ENCODE results near the gene CHST11. TPM values are rescaled to one million over a fixed set of nuclear protein-coding genes. Genes with fewer than 3 reads are reported as not detected.

The CHST11 gene
- total and polyA plus RNA-seq, 4 donors = 0.57 to 11.1 (median 3.7) TPM

DNA sequence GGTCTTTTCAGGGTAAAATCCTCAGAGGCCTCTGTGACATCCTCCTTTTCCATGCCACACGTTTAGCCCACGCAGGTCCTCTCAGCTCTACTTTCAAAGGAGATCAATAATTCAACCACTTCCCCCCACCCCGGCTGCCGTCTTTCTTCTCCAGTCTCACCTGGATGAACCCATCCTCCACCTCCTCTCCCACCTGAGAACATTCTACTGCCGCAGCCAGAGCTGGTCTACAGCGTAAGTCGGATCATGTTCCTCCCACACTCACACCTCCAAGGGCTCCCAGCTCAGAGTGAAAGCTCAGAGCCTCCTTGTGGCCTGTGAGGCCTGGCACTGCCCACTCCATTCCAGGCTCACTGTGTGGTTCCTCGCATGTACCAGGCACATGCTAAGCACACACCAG is 246.6 kb downstream of the CHST11 start (continued):
- TF ChIP-seq NR2F2 (IDR thresholded peaks at IDR 0.05) = no peak
- TF ChIP-seq, protein P1, sequence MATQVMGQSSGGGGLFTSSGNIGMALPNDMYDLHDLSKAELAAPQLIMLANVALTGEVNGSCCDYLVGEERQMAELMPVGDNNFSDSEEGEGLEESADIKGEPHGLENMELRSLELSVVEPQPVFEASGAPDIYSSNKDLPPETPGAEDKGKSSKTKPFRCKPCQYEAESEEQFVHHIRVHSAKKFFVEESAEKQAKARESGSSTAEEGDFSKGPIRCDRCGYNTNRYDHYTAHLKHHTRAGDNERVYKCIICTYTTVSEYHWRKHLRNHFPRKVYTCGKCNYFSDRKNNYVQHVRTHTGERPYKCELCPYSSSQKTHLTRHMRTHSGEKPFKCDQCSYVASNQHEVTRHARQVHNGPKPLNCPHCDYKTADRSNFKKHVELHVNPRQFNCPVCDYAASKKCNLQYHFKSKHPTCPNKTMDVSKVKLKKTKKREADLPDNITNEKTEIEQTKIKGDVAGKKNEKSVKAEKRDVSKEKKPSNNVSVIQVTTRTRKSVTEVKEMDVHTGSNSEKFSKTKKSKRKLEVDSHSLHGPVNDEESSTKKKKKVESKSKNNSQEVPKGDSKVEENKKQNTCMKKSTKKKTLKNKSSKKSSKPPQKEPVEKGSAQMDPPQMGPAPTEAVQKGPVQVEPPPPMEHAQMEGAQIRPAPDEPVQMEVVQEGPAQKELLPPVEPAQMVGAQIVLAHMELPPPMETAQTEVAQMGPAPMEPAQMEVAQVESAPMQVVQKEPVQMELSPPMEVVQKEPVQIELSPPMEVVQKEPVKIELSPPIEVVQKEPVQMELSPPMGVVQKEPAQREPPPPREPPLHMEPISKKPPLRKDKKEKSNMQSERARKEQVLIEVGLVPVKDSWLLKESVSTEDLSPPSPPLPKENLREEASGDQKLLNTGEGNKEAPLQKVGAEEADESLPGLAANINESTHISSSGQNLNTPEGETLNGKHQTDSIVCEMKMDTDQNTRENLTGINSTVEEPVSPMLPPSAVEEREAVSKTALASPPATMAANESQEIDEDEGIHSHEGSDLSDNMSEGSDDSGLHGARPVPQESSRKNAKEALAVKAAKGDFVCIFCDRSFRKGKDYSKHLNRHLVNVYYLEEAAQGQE (IDR thresholded peaks at IDR 0.05) = no peak

DNA sequence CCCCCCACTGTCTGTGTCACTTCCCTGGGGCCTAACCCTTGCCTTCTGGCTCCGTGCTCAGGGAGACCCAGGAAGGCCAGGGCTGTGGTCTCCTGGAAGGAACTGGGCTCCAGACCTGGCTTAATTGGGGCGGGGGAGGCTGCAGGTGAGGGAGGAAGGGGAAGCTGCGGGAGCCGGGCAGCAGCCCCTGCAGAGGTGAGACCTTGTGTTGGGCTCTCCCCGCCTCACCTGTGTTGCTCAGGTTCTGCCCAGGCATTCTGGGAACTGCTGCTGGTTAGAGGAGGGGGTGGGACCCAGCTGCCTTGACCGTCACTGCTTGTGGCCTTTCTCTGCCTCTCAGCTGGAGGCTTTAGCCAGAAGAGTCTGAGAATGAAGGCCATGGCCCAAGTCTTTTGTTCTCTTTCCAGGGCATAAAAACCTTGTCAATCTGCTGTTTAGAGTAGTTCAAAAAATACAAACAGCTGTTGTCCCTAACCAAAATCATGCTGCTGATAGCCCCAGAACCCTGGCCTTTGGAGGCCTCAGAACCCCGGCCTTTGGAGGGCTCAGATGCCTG is 247.6 kb downstream of the CHST11 start:
- Histone ChIP-seq H3K36me3 (ENCODE audit: control insufficient read depth in 4 of 4, insufficient read depth in 3 of 4, low read depth in 1 of 4, low read length in 3 of 4) (no peaks in the 10 kb centered on the region), H3K27me3 (ENCODE audit: control insufficient read depth in 4 of 4, insufficient read depth in 4 of 4, low read length in 3 of 4) (no peaks in the 10 kb centered on the region), H3K4me1 (ENCODE audit: control insufficient read depth in 4 of 4, insufficient read depth in 4 of 4, low read length in 3 of 4) (no peaks in the 10 kb centered on the region), H3K9ac (ENCODE audit: low read depth in 1 of 2, low read length in 2 of 2) (no peak overlapping the region), H3K27ac (ENCODE audit: low read depth in 1 of 2, low read length in 2 of 2) (no peak overlapping the region), H3K9me3 (ENCODE audit: control insufficient read depth in 4 of 4, low read length in 3 of 4) (no peaks in the 10 kb centered on the region), H3K4me3 (ENCODE audit: low read depth in 1 of 3, low read length in 3 of 3) (no peak overlapping the region)
- TF ChIP-seq FOXA1 (IDR thresholded peaks at IDR 0.05) (no peak), TAF1 (conservative IDR thresholded peaks at IDR 0.05) (no peak), FOXA2 (IDR thresholded peaks at IDR 0.05) (no peak), SP1 (IDR thresholded peaks at IDR 0.05) (no peak), RXRA (IDR thresholded peaks at IDR 0.05) (no peak), HNF4A (conservative IDR thresholded peaks at IDR 0.05) (no peak), NR2F2 (IDR thresholded peaks at IDR 0.05) (no peak), JUND (IDR thresholded peaks at IDR 0.05) (no peak), EGR1 (IDR thresholded peaks at IDR 0.05; ENCODE audit: low read depth in 2 of 2) (no peak), RAD21 (IDR thresholded peaks at IDR 0.05) (no peak), YY1 (IDR thresholded peaks at IDR 0.05) (no peak), GABPA (IDR thresholded peaks at IDR 0.05 in 1 of 2, conservative IDR thresholded peaks at IDR 0.05 in 1 of 2) (no peak), HNF4G (IDR thresholded peaks at IDR 0.05) (no peak)
- TF ChIP-seq, protein P2, sequence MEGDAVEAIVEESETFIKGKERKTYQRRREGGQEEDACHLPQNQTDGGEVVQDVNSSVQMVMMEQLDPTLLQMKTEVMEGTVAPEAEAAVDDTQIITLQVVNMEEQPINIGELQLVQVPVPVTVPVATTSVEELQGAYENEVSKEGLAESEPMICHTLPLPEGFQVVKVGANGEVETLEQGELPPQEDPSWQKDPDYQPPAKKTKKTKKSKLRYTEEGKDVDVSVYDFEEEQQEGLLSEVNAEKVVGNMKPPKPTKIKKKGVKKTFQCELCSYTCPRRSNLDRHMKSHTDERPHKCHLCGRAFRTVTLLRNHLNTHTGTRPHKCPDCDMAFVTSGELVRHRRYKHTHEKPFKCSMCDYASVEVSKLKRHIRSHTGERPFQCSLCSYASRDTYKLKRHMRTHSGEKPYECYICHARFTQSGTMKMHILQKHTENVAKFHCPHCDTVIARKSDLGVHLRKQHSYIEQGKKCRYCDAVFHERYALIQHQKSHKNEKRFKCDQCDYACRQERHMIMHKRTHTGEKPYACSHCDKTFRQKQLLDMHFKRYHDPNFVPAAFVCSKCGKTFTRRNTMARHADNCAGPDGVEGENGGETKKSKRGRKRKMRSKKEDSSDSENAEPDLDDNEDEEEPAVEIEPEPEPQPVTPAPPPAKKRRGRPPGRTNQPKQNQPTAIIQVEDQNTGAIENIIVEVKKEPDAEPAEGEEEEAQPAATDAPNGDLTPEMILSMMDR (IDR thresholded peaks at IDR 0.05; ENCODE audit: low read depth, low read length, missing input control) = no peak
- TF ChIP-seq, protein P3, sequence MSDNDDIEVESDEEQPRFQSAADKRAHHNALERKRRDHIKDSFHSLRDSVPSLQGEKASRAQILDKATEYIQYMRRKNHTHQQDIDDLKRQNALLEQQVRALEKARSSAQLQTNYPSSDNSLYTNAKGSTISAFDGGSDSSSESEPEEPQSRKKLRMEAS (IDR thresholded peaks at IDR 0.05) = no peak
- TF ChIP-seq, protein P4, sequence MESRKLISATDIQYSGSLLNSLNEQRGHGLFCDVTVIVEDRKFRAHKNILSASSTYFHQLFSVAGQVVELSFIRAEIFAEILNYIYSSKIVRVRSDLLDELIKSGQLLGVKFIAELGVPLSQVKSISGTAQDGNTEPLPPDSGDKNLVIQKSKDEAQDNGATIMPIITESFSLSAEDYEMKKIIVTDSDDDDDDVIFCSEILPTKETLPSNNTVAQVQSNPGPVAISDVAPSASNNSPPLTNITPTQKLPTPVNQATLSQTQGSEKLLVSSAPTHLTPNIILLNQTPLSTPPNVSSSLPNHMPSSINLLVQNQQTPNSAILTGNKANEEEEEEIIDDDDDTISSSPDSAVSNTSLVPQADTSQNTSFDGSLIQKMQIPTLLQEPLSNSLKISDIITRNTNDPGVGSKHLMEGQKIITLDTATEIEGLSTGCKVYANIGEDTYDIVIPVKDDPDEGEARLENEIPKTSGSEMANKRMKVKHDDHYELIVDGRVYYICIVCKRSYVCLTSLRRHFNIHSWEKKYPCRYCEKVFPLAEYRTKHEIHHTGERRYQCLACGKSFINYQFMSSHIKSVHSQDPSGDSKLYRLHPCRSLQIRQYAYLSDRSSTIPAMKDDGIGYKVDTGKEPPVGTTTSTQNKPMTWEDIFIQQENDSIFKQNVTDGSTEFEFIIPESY (IDR thresholded peaks at IDR 0.05) = no peak
- TF ChIP-seq, protein P1 (IDR thresholded peaks at IDR 0.05) = no peak
- TF ChIP-seq, protein P5, sequence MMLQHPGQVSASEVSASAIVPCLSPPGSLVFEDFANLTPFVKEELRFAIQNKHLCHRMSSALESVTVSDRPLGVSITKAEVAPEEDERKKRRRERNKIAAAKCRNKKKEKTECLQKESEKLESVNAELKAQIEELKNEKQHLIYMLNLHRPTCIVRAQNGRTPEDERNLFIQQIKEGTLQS (IDR thresholded peaks at IDR 0.05) = no peak
- 90% methylated on average over 7 of the region's 7 CpGs for WGBS
- no peak for DNase-seq (ENCODE audit: low spot score)

Data from liver (tissue), 9 donors.